ENCODE measurements around the gene TXNDC17. TPM values are rescaled to one million over a fixed set of nuclear protein-coding genes. Genes with fewer than 3 reads are reported as not detected.
A peak's percentile ranks its signal among the peaks of the same experiment; 100 is the strongest.
"Not testable (repeated sequence)": the region's sequence is repeated elsewhere in the genome, so short reads cannot be mapped to it uniquely, and the experiment has no call there.

TXNDC17 gene
- 56.7 and 166 TPM in 2 replicates for total RNA-seq

GRCh38 chr17:6640536-6641246, at the start of gene TXNDC17, which contains the start of gene KIAA0753:
TSS of gene TXNDC17 (plus strand) at chr17:6641060. CDS start at chr17:6641083, 23 bp downstream.
TSS of gene KIAA0753 (minus strand) at chr17:6640711. CDS start at chr17:6635103, 5,608 bp downstream.
- peak; percentile 94 for DNase-seq

GRCh38 chr17:6591599-6592158, 49.2 kb upstream of the TXNDC17 start:
- DNase-seq, result no peak

GRCh38 chr17:6592173-6592572, 48.7 kb upstream of the TXNDC17 start:
- no peak for DNase-seq

GRCh38 chr17:6593371-6593770, 47.5 kb upstream of the TXNDC17 start:
- not testable (repeated sequence) for DNase-seq

GRCh38 chr17:6596081-6596480, 44.8 kb upstream of the TXNDC17 start:
- DNase-seq, result no peak

- DNase-seq, result no peak
Measured at GRCh38 chr17:6596511-6596910, 44.3 kb upstream of the TXNDC17 start.

GRCh38 chr17:6596941-6597340, 43.9 kb upstream of the TXNDC17 start:
- no peak for DNase-seq

GRCh38 chr17:6597727-6598126, 43.1 kb upstream of the TXNDC17 start:
- no peak for DNase-seq

- DNase-seq, result peak; percentile 61
Measured at GRCh38 chr17:6599364-6599763, 41.5 kb upstream of the TXNDC17 start.

- no peak for DNase-seq
Measured at GRCh38 chr17:6602141-6602540, 38.7 kb upstream of the TXNDC17 start.

GRCh38 chr17:6603744-6604325, 37.0 kb upstream of the TXNDC17 start:
- no peak for DNase-seq

GRCh38 chr17:6605142-6605541, 35.7 kb upstream of the TXNDC17 start:
- no peak for DNase-seq

- DNase-seq, result no peak
Measured at GRCh38 chr17:6608321-6608720, 32.5 kb upstream of the TXNDC17 start.

- DNase-seq, result no peak
Measured at GRCh38 chr17:6610011-6610410, 30.8 kb upstream of the TXNDC17 start.

GRCh38 chr17:6611231-6611630, 29.6 kb upstream of the TXNDC17 start:
- no peak for DNase-seq

GRCh38 chr17:6623941-6624340, 16.9 kb upstream of the TXNDC17 start:
- DNase-seq, result no peak

GRCh38 chr17:6626616-6627015, 14.2 kb upstream of the TXNDC17 start:
- no peak for DNase-seq

GRCh38 chr17:6627019-6627418, 13.8 kb upstream of the TXNDC17 start:
- peak; percentile 24 for DNase-seq

GRCh38 chr17:6630390-6630789, 10.5 kb upstream of the TXNDC17 start:
- DNase-seq, result no peak

- no peak for DNase-seq
Measured at GRCh38 chr17:6632530-6632929, 8.3 kb upstream of the TXNDC17 start.

GRCh38 chr17:6633263-6633662, 7.6 kb upstream of the TXNDC17 start:
- DNase-seq, result no peak

GRCh38 chr17:6636105-6636504, 4.8 kb upstream of the TXNDC17 start:
- DNase-seq, result no peak

- DNase-seq, result no peak
Measured at GRCh38 chr17:6636616-6637457, 4.0 kb upstream of the TXNDC17 start.
